NCI-H1048 (cell line): ENCODE data around the gene PREP.

Source experiments
- DNase-seq: peaks from one replicate; lab custom pipeline; 2025; lab: John Stamatoyannopoulos, UW

Gene PREP

DNA sequence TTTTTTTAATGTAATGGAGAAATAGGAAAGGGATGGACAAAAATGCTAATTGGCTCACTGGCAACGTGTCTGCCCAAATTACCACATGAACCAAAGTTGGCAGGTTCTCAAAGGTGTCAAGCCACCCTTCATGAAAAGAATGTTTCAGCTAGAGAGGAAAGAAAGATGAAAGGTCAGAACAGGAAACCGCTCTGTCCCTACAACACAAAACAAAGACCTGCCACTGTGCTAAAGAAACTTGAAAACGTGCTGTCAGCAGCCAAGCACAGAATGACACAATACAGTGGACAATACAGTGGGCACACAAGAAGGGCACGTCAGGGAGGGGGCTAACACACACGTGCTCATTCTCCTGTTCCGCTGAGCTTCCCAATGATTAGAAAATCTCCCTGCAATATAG lies 4.9 kb downstream of the PREP start:
- no peak for DNase-seq

DNA sequence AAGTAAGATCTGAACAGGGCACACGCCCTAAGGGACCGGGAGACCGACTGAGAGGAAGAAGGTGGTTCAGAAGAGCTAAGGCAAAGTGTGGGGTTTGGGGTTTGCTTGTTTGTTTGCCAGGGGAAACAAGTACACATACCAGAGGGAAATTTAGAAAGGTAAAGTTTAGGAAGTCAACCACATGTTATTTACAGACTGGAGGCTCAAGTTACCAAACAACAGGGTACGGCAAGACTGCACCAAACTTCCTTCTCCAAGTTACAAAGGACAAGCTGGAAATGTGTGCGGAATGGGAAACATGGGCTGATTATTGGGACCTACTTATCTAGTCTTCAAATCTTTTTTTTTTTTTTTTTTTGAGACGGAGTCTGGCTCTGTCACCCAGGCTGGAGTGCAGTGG lies 11.2 kb downstream of the PREP start:
- no peak for DNase-seq

DNA sequence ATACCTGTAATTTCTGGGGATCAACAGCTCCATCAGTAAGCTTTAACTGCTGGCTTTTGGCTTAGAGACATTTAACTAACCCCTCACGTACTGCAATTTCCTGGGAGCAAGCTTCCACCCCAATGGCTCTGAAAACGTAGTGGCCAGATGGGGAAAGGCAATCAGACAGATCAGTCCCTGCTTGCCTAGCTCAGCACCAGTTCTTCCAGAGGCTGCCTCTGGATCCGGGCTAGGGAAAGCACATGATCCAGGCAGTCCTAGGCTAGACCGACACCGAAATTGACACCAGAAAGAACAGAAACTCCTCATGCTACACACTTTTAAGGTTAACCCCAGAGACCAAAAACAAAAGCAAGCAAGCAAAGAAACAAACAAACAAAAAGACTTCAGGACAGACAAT lies 13.3 kb downstream of the PREP start:
- DNase-seq: no peak

DNA sequence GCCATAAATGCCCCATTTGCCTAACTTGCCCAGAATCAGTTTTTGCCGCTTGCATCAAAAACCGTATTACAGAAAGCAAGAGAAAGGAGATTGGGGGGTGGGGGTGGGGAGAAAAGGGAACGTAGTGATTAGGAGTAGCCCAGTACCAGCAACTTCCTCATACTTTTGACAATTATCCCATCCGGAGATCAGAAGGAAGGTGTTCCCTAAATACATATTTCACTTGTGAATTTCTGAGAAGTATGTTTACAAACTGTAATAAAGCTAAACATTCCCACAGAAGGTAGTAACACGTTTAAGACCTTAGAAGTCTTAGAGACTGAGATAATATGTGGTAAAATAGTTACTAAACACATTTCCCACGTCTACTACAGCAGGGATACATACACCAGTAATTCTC lies 14.5 kb downstream of the PREP start:
- DNase-seq: no peak

DNA sequence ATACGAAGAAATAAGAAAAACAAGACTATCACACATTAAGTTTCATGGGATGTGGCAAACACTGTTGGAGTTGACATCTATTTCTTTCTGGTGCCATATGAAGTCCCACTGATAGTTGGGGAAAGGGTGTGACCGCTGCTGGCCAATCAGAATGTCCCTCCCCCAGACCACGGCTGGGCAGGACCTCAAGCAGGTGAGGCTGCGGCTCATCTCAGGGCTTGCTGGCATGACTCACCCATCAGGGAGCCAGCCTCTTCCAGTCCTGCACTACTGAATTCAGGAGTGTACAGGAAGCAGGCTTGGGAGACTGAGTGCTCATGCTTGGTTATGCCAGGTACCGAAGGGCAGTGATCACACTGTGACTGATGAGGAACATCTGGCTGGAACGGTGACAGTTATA lies 18.9 kb downstream of the PREP start:
- no peak for DNase-seq

DNA sequence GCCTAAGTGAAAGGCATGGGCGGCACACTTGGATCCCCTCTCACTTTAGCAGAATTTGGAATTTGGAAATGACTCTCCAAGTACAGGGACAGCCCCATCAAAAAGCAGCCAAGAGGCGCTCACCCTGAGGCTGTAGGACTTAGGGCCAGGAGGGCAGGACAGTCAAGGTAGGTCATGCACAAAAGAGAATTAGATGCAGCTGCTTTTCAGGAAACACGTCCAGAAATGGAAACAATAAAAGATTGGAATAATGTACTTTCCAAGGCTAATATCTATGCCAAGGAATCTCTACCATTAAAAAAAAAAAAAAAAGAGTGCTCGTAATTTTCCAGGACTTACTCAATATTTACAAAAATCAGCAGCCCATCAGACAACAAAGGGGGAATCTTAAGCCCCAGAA lies 19.9 kb downstream of the PREP start:
- no peak for DNase-seq

DNA sequence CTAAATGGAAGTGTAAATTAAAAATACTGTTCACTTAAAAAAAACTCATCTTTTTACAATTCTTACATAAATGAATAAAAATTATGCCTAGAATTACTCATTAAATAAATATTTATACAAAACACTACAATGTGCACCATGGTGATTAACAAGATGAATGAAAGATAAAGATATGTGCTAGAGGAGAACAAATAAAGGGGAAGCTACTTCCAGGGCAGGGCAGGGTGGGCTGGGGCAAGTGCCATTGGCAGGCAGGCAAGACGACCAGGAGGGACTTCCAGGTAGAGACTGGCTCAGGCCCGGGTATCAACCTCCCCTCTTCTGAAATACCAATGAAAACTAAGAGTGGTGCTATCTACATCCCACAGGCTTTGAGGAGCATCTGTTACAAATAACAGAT lies 20.4 kb downstream of the PREP start:
- DNase-seq: no peak

DNA sequence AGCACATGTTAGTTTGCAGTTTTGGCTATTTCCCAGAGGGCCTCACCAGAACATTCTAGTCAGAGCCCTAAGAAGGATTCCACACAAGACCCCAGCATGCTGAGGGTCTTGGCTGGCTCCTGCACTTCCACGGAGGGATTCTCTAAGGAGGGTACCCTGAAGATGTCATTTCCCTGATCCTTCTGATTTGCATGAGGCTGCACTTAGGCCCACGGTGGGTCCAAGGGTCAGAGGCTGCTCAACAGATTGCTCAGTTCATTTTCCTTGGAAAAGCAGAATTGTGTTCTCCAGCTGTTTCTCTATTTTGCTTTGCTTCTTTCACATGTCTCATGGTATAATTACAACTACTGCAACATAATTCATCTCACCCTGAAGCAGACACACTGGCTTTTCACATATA lies 22.2 kb downstream of the PREP start:
- DNase-seq: no peak

DNA sequence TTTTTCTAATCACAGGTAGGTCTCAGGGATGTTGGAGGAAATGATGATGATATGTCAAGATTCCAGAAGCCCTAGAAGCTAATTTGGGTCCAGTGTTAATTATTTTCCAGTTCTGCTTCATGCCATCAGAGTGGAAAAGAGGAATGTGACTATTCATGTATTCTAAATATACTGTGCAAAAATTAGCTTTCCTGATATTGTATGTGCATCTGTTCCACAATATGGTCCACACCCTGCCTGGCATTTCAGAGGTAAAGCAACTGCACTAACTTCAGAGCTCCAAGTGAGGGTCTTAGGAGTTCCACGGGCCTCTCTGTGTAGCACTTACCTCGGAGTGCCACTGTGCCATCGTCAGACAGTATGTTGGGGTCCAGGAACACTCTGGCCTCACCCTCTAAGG lies 27.1 kb downstream of the PREP start:
- DNase-seq: no peak

DNA sequence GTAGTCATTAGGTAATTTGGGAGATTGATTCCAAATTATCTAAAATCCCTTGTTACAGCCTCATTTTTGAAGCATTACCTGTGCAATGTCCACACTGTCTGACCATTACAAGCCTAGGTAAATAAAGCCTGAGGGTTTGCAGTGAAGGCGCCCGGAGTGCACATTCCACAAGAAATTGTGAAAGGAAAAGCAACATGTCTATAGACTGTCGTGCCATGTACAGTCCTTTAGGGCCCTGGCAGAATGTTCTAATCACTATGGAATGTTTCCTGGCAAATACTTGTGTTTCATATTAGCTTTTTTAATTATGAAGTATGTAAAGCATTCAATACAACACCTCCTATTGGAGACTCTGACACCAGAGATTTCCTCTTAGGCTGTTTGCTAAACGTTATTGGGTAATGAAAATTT lies 28.9 kb downstream of the PREP start:
- no peak for DNase-seq

DNA sequence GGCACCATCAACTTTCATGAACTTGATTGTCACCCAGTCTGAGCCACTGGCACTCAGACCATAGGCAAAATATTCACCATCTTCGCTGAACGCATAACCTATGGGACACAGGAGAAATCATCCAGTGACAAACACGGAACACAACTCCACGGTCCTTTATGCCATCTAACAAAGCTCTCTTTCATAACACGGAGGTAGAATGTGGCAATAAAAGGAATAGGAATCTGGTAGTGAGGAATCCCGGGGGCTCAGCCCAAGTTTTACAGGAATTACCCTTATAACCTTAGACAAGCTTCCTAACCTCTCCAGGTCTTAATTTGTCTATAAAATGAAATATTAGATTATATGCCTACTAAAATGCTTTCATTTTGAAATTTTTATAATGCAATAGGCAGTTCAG lies 29.4 kb downstream of the PREP start:
- DNase-seq: no peak

DNA sequence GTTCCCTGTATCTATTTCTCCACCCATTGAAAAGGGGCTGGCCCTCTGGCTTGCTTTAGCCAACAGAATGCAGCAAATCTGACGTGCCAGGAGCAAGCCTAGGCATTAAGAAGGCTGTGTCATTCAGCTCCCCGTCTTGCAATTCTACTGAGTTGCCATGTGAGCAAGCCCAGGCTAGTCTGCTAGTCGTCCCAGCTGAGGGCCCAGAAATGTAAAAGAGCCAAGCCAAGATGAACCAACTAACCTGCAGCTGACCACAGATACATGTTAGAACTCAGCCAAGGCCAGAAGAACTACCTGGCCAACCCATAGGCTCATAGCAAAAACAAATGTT lies 30.1 kb downstream of the PREP start:
- DNase-seq: no peak

DNA sequence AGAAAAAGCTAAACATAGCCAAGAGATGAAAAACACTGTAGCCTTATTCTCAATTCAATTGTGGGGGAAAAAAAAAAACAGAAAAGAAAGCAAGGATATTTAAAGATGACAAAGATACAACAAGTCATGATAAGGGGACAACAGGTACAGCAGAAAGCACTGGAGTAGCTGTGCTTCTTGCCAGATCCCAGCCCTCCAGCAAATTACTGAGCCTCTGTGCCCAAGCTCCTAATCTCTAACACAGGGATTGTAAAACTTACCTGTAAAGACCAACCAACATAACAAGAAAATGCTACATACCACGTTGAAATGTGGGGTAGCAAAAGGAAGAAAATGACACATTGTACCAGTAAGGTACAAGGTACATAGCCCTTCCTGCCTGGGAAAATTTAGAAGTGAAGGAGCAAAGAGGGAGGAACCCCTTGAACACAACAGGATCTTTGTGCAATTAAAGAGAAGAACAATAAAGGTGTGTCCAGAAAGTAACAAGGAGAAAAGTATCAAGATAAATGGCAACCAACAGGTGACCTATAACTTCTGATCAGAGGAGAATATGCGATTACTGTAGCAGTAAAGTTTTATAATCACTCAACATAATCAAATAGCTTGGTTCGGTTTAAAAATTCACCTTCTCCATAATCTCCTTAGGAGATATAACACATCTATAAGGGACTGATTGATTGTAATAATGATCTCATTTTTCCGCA lies 30.6 kb downstream of the PREP start:
- no peak for DNase-seq

DNA sequence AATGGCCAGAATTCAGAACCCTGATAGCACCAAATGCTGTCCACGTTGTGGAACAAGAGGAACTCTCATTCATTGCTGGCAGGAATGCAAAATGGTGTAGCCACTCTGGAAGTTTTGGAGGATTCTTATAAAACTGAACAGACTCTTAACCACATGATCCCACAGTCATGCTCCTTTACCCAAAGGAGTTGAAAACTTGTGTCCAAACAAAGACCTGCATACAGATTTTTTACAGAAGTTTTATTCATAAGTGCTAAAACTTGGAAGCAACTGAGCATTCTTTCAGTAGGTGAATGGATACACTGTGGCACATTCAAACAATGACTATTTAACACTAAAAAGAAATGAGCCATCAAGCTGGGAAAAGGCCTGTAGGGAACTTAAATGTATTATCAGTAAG lies 32.5 kb downstream of the PREP start:
- DNase-seq: no peak

DNA sequence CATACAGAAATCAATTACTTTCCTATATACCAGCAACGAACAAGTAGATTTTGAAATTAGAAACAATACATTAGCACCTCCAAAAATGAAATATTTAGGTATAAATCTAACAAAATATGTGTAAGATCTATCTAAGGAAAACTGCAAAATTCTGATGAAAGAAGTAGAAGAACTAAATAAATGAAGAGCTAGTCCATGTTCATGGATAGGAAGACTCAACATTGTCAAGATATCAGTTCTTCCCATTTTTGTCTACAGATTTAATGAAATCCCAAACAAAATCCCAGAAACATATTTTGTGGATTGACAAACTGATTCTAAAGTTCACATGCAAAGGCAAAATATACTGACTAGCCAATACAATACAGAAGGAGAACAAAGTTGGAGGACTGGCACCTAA lies 33.7 kb downstream of the PREP start:
- no peak for DNase-seq

DNA sequence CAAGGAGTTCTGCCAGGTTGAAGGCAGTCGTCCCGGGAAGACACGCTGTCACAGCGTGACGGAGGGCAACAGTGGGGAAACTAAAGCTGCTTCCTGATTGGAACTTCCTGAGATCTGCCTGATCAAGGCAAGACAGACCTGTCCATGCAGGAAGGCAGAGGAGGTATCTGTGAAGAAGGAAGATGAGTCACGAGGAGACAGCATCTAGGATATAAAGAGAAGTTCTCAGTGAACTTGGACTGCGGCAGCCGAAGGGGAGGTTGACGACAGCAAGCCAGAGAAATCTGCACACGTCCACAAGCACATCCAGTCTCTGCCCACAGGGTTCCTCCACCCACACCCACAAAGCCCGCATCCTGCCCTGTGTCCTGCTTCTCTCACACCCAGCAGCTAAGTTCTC lies 38.6 kb downstream of the PREP start:
- no peak for DNase-seq

DNA sequence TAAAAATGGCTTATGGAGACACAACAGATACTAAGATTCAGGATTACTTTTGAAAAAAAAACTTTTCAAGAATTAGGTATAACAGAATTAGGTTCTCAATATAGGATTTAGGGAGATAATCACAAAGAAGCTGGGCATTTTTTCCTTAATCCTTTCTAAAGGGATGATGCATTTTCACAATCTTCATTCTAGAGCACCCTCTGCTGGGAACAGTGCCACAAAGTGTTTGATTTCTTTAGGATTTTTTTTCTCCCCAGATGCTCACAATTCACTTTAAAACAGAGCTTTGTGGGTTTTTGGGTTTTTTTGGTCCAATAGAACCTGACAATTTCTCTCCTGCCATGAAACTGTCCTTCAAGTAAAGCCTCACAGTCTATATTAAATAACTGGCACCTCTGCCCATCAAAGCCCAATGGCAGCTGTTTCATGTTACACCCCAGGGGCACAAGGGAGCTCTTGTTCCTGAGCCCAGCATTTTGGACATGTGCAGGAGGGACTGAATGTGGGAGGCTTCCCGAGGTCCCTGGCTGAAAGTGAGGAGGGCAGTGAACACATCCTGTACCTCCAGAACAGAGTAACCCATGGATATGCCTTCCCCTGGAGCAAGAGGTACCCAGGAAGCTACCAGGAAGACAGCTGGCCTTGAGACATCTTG lies 39.7 kb downstream of the PREP start:
- DNase-seq: no peak

DNA sequence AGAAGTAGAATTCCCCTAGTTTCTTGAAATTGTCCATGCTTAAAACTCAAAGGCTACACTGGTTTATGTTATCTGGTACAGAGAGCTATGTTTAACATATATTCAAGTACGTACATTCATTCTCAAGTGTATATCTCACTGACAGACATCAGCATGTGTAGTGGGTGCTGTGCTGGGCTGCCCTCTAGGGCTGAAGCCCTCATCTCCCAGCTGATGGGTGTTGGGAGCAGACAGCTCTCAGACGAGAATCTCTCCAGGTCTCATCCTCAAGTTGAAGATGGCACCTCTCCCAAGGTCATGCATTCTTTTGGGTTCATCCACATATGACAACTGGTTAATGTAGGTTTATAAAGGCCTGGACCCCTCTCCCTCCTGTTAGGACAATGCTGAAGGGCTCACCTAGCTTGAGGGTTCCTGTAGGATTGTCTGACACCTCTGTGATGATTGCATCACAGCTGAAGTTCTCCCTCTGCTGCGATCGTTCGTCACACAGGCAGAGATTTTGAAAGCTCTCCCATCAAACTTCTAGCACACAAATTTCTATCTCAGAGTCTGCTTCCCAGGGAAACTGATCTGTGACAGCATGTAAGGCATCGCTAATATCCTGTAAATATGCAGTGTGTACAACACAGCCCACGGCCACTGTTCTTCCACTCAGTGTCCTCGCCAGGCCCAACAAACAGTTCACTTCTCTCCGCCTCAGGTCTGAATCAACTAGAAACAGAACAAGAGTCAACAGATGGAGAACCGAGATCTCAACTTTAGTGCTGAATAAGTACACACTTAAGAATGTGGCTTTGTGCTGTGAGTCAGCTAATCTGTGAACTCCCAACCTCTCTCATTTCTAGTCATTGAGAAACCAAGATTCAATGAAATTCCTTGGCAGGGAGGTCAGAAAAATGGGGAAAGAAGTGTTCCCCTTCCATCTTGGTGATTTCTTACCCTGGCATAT lies 43.2 kb downstream of the PREP start:
- DNase-seq: no peak

DNA sequence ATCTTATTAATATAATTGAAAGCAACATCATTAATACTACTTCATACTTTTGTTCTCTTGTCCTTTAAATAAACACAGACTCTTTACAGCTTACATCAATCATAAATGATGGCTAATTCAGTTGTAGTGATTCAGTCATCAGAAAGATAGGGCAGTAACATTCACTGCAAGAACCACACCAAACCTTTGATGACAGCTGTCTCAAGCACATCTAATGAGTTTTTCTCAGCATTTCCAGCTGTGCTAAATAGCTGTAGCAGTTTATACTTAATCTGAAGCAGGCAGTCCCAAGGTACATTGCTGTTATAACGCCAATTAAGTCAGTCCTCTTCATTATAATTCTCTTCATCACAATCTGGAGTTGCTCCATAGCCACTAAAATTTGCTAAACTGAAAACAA lies 45.7 kb downstream of the PREP start:
- DNase-seq: no peak

DNA sequence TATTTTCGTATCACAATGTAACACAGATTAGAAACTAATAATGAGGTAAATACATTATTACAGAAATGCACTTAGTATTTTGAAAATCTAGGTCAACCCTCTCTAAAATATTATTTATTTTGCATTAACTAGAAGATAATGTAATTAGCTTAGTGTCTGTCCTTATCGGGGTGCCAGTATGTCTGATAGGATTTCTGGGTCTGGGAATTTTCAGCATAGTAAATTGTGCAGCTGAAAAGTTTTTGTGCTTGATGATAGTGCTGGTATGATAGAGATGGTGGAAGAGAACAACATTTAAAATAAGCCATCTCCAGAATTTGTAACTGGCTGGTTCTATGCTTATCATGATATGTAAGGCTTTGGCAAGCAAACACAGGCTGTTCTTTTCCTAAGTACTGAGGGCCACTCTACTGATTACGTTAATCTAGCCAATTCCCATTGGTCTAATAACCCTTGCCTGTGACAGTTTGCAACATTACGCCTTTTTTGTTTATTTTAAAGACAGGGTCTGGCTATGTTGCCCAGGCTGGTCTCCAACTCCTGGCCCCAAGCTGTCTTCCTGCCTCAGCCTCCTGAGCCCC lies 50.8 kb downstream of the PREP start:
- DNase-seq: no peak

DNA sequence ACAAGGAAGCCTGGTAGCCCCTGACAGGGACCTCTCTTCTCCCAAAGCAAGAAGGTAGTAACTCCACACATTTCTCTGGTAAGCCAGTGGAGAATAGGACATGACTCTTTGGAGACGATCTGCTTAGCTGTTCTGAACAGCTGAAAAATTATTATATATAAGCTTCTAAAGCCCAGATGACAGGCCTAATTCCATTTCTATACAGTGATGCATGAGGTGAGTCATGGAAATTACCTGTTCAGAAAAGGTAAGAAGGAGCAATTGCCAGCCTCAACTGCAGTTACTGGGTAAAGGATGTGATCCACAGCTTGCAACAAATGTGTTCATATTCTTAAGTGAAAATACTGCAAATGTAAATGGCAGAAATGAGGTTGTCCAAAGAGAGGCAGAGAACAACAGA lies 54.0 kb downstream of the PREP start:
- DNase-seq: no peak

DNA sequence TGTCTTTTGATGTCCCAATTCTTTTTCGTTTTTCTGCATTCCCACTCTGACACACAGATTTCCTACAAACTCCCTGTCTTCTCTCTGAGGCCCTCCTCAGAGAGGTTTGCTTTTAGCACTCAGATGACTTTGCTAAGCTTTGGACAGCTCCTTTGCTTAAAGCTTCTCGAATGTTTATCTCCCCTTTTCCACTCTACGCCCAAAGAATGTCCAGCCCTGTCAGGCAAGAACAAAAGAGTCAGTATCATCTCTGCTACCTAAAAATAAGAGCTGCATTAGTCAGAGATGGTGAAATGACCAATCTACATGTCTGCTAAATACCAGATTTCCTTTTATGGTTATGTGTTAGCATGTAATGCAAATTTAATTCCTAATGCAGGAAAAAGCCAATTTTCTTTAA lies 56.8 kb downstream of the PREP start:
- DNase-seq: peak; percentile 12

DNA sequence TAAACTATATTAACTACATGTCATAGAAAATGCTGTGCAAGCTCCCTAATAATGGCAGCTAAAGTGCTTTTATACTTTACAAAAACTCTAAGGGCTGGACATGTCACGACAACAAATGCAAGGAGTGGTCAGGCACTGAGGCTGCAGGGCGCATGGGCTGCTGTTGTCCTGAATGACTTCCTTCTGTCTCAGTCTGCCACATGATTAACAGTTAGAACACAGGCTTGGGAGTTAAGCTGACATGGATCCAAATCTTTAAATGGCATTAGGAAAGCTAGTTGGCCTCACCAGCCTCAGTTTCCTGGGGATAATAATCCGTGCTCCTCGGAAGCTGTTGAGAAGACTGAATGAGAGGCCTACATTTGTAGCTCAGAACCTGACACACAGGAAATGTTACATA lies 57.4 kb downstream of the PREP start:
- no peak for DNase-seq
